ENCODE results near the gene HSPG2. TPM values are rescaled to one million over a fixed set of nuclear protein-coding genes. Genes with fewer than 3 reads are reported as not detected.

The HSPG2 gene
- total and polyA plus RNA-seq, 2 of the 13 experiments (the other 11 are each of a cell fraction or from before 2014, with no cell fraction given), result 9.1 to 13.1 TPM

DNA sequence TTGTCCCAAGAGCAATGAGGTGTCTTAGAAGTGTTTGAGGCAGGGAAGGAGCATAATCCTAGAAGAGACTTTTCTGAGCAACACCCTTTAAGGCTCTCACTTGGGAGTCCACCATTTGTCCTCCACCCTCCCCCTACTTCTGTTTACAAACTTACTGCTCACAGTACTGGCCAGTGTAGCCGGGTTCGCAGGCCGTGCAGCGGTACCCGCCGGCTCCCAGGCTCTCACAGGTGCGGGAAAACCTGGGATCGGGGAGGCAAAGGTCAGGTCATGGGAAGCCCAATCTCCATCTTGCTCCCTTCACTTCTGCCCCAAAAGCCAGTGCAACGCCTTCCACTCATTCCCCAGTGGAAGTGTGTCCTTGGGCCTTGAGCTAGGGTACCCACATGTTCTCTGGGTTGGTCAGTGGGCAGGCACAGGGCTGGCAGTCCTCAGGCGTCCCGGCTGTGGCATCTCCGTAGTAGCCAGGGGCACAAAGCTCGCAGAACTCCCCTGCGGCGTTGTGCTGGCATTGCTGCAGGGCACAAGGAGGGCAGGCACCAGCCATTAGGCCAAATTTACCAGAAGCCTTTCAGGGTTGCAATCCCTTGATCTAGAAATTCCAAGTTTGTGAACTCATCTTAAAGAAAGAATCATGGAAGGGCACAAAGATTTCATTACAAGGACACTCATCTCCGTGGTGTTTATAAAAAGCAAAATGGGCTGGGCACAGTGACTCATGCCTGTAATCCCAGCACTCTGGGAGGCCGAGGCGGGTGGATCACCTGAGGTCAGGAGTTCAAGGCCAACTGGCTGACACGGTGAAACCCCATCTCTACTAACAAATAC is 75.3 kb downstream of the HSPG2 start (continued):
- TF ChIP-seq, protein P1, sequence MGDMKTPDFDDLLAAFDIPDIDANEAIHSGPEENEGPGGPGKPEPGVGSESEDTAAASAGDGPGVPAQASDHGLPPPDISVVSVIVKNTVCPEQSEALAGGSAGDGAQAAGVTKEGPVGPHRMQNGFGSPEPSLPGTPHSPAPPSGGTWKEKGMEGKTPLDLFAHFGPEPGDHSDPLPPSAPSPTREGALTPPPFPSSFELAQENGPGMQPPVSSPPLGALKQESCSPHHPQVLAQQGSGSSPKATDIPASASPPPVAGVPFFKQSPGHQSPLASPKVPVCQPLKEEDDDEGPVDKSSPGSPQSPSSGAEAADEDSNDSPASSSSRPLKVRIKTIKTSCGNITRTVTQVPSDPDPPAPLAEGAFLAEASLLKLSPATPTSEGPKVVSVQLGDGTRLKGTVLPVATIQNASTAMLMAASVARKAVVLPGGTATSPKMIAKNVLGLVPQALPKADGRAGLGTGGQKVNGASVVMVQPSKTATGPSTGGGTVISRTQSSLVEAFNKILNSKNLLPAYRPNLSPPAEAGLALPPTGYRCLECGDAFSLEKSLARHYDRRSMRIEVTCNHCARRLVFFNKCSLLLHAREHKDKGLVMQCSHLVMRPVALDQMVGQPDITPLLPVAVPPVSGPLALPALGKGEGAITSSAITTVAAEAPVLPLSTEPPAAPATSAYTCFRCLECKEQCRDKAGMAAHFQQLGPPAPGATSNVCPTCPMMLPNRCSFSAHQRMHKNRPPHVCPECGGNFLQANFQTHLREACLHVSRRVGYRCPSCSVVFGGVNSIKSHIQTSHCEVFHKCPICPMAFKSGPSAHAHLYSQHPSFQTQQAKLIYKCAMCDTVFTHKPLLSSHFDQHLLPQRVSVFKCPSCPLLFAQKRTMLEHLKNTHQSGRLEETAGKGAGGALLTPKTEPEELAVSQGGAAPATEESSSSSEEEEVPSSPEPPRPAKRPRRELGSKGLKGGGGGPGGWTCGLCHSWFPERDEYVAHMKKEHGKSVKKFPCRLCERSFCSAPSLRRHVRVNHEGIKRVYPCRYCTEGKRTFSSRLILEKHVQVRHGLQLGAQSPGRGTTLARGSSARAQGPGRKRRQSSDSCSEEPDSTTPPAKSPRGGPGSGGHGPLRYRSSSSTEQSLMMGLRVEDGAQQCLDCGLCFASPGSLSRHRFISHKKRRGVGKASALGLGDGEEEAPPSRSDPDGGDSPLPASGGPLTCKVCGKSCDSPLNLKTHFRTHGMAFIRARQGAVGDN (CRISPR knock-in tag; IDR thresholded peaks at IDR 0.05), result peak; percentile 38; the same call in 1 of the 2 replicates
- no peak for TF ChIP-seq ZNF337 (CRISPR knock-in tag; IDR thresholded peaks at IDR 0.05; ENCODE audit: borderline replicate concordance, low read depth)
- no peak for TF ChIP-seq BRCA1 (CRISPR knock-in tag; IDR thresholded peaks at IDR 0.05)
- TF ChIP-seq, protein P2, sequence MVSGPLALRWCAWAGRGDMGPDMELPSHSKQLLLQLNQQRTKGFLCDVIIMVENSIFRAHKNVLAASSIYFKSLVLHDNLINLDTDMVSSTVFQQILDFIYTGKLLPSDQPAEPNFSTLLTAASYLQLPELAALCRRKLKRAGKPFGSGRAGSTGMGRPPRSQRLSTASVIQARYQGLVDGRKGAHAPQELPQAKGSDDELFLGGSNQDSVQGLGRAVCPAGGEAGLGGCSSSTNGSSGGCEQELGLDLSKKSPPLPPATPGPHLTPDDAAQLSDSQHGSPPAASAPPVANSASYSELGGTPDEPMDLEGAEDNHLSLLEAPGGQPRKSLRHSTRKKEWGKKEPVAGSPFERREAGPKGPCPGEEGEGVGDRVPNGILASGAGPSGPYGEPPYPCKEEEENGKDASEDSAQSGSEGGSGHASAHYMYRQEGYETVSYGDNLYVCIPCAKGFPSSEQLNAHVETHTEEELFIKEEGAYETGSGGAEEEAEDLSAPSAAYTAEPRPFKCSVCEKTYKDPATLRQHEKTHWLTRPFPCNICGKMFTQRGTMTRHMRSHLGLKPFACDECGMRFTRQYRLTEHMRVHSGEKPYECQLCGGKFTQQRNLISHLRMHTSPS (CRISPR knock-in tag; IDR thresholded peaks at IDR 0.05; ENCODE audit: low read depth), result 0 out of 2 replicates have a peak, but pooled peaks have one; percentile 31
- no peak for TF ChIP-seq SOX6 (IDR thresholded peaks at IDR 0.05)
- TF ChIP-seq SOX6 (CRISPR knock-in tag; IDR thresholded peaks at IDR 0.05), result peak; percentile 52
- peak; percentile 73 for TF ChIP-seq BCL6 (CRISPR knock-in tag; IDR thresholded peaks at IDR 0.05)
- TF ChIP-seq CHD4 (IDR thresholded peaks at IDR 0.05; ENCODE audit: borderline replicate concordance, low read length), result 0 out of 2 replicates have a peak, but pooled peaks have one; percentile 48
- TF ChIP-seq, protein P3, sequence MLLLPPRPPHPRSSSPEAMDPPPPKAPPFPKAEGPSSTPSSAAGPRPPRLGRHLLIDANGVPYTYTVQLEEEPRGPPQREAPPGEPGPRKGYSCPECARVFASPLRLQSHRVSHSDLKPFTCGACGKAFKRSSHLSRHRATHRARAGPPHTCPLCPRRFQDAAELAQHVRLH (CRISPR knock-in tag; IDR thresholded peaks at IDR 0.05; ENCODE audit: borderline replicate concordance, low read depth), result no peak
- no peak for TF ChIP-seq ZFP36L2 (CRISPR knock-in tag; IDR thresholded peaks at IDR 0.05)
- no peak for TF ChIP-seq NFE2L1 (CRISPR knock-in tag; IDR thresholded peaks at IDR 0.05; ENCODE audit: borderline replicate concordance)
- 0 out of 2 replicates have a peak, but pooled peaks have one; percentile 46 for TF ChIP-seq ZSCAN31 (CRISPR knock-in tag; IDR thresholded peaks at IDR 0.05; ENCODE audit: low read depth)
- peak; percentile 91 for TF ChIP-seq NR2F6 (IDR thresholded peaks at IDR 0.05)
- TF ChIP-seq NR2F6 (CRISPR knock-in tag; IDR thresholded peaks at IDR 0.05), result peak; percentile 97
- no peak for TF ChIP-seq ZNF496 (CRISPR knock-in tag; IDR thresholded peaks at IDR 0.05; ENCODE audit: insufficient replicate concordance)
- no peak for TF ChIP-seq ZNF446 (CRISPR knock-in tag; IDR thresholded peaks at IDR 0.05)
- TF ChIP-seq MEF2D (CRISPR knock-in tag; IDR thresholded peaks at IDR 0.05), result 0 out of 2 replicates have a peak, but pooled peaks have one; percentile 38
- no peak for TF ChIP-seq ZNF34 (CRISPR knock-in tag; IDR thresholded peaks at IDR 0.05; ENCODE audit: borderline replicate concordance)
- no peak for TF ChIP-seq ZNF124 (CRISPR knock-in tag; IDR thresholded peaks at IDR 0.05)
- TF ChIP-seq NR2F2 (IDR thresholded peaks at IDR 0.05; ENCODE audit: borderline replicate concordance, low read depth), result 0 out of 2 replicates have a peak, but pooled peaks have one; percentile 49
- TF ChIP-seq ZNF235 (CRISPR knock-in tag; IDR thresholded peaks at IDR 0.05; ENCODE audit: borderline replicate concordance), result no peak
- no peak for TF ChIP-seq ZNF549 (CRISPR knock-in tag; IDR thresholded peaks at IDR 0.05)
- TF ChIP-seq ZNF781 (CRISPR knock-in tag; IDR thresholded peaks at IDR 0.05; ENCODE audit: borderline replicate concordance, not compliant biosample characterization), result no peak
